Heart left ventricle (tissue), 16 donors: ENCODE measurements around the gene RHBDF2. TPM values are rescaled to one million over a fixed set of nuclear protein-coding genes. Genes with fewer than 3 reads are reported as not detected.

Experiments
- ATAC-seq, 4 donors: fragments of 200-7000 bp; cut with Tn5 transposase; one replicate each; pipeline ENCODE4 v1.9.1; 2020 to 2022; ENCODE audit warnings: moderate library complexity in 4 of 4, mild to moderate bottlenecking in 3 of 4, moderate number of reproducible peaks in 1 of 4
- DNase-seq, 5 donors: peaks; one replicate each; pipeline ENCODE4 v3.0.0-alpha.2; 2020
- H3K27ac ChIP-seq, 12 donors: fragments of 200-600 bp; sonication (generic) in 4 of 12; one replicate each; pipeline versions ENCODE4 v1.5.0 to v1.8.0; 2016 to 2022; ENCODE audit warnings: mild to moderate bottlenecking in 2 of 12
- H3K27me3 ChIP-seq, 9 donors: fragments of 200-600 bp; sonication (generic) in 2 of 9; one replicate each; pipeline versions ENCODE4 v1.5.1 to v1.8.0; 2016 to 2022; ENCODE audit warnings: mild to moderate bottlenecking in 3 of 9
- H3K36me3 ChIP-seq, 9 donors: fragments of 200-600 bp; sonication (generic) in 2 of 9; one replicate each; pipeline versions ENCODE4 v1.5.0 to v1.8.0; 2018 to 2022; ENCODE audit warnings: mild to moderate bottlenecking in 2 of 9
- H3K4me1 ChIP-seq, 12 donors: fragments of 200-600 bp; sonication (generic) in 4 of 12; one replicate each; pipeline versions ENCODE4 v1.5.0 to v1.8.0; 2016 to 2022; ENCODE audit warnings: mild to moderate bottlenecking in 3 of 12
- H3K4me3 ChIP-seq, 12 donors: fragments of 200-600 bp; sonication (generic) in 4 of 12; one replicate each; pipeline versions ENCODE4 v1.5.0 to v1.8.0; 2017 to 2022; ENCODE audit warnings: mild to moderate bottlenecking in 9 of 12, moderate library complexity in 4 of 12
- H3K9me3 ChIP-seq, 12 donors: fragments of 200-600 bp; sonication (generic) in 4 of 12; one replicate each; pipeline versions ENCODE4 v1.5.0 to v1.8.0; 2016 to 2022; ENCODE audit warnings: mild to moderate bottlenecking in 1 of 12
- POLR2A ChIP-seq, 2 donors: fragments of 450-650 bp; IDR thresholded peaks; one replicate each; pipeline ENCODE4 v1.6.1; 2017; ENCODE audit warnings: antibody characterized with exemption in 2 of 2, mild to moderate bottlenecking in 2 of 2, moderate library complexity in 2 of 2
- WGBS, 4 donors: extraction: QIAGEN DNeasy Blood & Tissue Kit in 2 of 4; methylation state at CpG; one replicate each; pipeline versions ENCODE4 v1.1.5 to v1.1.7; 2013 to 2018; 5-methylcytosine and 5-hydroxymethylcytosine counted together
- intact Hi-C, 10 donors: fragments of 100-400 bp; cut with DNase I; formaldehyde crosslinking; loops; one replicate each; pipeline versions ENCODE4 v1.11.1 to v1.14.2; 2022
- polyA plus RNA-seq, 2 donors: library from polyadenylated mRNA; stranded (reverse); fragments of 200-250 nt; gene quantifications; one replicate each; pipeline ENCODE4 v1.2.3, GENCODE V29; 2013
- total RNA-seq, 9 donors: library from RNA; depleted of rRNA in 2 of 9; stranded (reverse); fragments of >200 nt in 2 of 9; fragmentation: NEBNext Ultra II Directional in 3 of 9; extraction: Animal tissue kit (Norgen Biotek cat#: 25700) in 3 of 9; gene quantifications; one replicate each; pipeline versions ENCODE4 v1.1.0 to v1.2.4, GENCODE V29; 2016 to 2023
- TF ChIP-seq, protein P1 (sequence below), 12 donors: fragments of 200-600 bp; sonication (generic) in 4 of 12; IDR thresholded peaks; one replicate each; pipeline versions ENCODE4 v1.5.0 to v1.8.0; 2018 to 2022; ENCODE audit warnings: antibody characterized with exemption in 12 of 12, mild to moderate bottlenecking in 5 of 12
- donor health status: ischemic (EF 13 %, LVEDD 7.1; RV severe dilation, severe dysfunction).
- donor health status: healthy with polysubstance abuse.
- donor health status: DM: no; HTN: yes; CAD: no.
- donor health status: DM: no; HTN: no; CAD: no.
- donor health status: ischemic (EF 25% LVEDD 6.9; RV normal size, moderate dysfunction).
- donor health status: ischemic (EF 25% LVEDD 5.7; RV mildly dilated, moderate dysfunction).
- donor health status: healthy.
- donor health status: DM: yes; HTN: yes; CAD: no.
- donor health status: ischemic (EF 35%, LVEDD 5.7; RV mildly dilated, moderate dysfunction).
- donor health status: nonischemic (EF 11% LVEDD 7.7; RV severe dilation, severe dysfunction).
- donor health status: DM: yes; HTN: yes; CAD: no.
- donor health status: PGD.
- donor health status: ischemic (EF 29% LVEDD 5.4; RV normal size, mild dysfunction).
- donor health status: nonischemic (EF 23%, LVEDD 6.1; RV moderate dilation, normal function).

Gene RHBDF2
- total and polyA plus RNA-seq, 11 donors, result 6.3 to 49.4 (median 14.1) TPM

DNA sequence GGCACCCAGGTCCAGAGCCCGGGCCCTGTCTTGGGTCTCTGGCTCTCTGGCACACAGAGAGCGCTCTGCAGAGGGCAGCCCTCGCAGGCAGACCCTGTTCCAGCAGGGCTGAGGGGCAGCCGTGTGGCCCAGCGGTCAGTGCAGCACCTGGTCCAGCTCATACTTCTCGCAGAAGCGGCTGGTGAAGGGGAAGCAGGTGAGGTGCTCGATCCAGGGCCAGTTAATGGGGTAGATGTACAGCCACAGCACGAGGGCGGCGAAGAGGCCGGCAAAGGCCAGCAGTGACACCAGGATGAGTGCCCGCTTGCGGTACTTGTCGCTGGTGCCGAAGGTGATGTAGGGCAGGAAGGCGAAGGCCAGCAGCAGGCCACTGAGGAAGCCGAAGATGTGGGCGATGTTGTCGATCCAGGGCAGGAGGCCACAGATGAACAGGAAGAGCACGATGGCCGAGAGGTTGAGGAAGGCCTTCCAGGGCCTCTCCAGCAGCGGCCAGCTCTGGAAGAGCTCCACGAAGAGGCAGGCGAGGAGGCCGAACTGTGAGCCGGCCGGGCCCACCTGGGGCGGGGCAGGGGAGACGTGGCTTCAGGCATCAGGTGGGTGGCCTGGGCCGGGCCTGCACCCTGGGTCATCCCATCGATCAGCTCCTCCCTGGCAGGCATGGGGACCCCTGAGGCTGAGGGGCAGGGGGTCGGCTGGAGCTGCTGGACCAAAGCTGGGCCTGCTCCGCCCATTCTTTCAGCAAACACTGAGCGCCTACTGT, 29.5 kb downstream of the RHBDF2 start:
- DNase-seq (peak in 1 of 5 donors; percentile 58), ATAC-seq (no peak)
- Histone ChIP-seq H3K4me1 (peaks cover 0 to 9% (median 0%) of the 10 kb centered on the region in 12 donors), H3K9me3 (no peaks in the 10 kb centered on the region), H3K4me3 (no peak overlapping the region), H3K27me3 (no peaks in the 10 kb centered on the region), H3K36me3 (peaks cover 0 to 71% (median 9%) of the 10 kb centered on the region in 9 donors), H3K27ac (no peak overlapping the region)
- no peak for TF ChIP-seq POLR2A (IDR thresholded peaks at IDR 0.05)
- TF ChIP-seq, protein P1, sequence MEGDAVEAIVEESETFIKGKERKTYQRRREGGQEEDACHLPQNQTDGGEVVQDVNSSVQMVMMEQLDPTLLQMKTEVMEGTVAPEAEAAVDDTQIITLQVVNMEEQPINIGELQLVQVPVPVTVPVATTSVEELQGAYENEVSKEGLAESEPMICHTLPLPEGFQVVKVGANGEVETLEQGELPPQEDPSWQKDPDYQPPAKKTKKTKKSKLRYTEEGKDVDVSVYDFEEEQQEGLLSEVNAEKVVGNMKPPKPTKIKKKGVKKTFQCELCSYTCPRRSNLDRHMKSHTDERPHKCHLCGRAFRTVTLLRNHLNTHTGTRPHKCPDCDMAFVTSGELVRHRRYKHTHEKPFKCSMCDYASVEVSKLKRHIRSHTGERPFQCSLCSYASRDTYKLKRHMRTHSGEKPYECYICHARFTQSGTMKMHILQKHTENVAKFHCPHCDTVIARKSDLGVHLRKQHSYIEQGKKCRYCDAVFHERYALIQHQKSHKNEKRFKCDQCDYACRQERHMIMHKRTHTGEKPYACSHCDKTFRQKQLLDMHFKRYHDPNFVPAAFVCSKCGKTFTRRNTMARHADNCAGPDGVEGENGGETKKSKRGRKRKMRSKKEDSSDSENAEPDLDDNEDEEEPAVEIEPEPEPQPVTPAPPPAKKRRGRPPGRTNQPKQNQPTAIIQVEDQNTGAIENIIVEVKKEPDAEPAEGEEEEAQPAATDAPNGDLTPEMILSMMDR (IDR thresholded peaks at IDR 0.05), result no peak
- intact Hi-C loops, result no loop called here
- 91 to 95% (median 93%) methylated on average over 34 to 35 of the region's 35 CpGs for WGBS, 4 donors

GRCh38 chr17:76469991-76470739, 31.1 kb downstream of the RHBDF2 start:
- TF ChIP-seq POLR2A (IDR thresholded peaks at IDR 0.05), result no peak
- TF ChIP-seq, protein P1 (IDR thresholded peaks at IDR 0.05), result no peak
- Histone ChIP-seq H3K36me3 (peaks cover 0 to 56% (median 9%) of the 10 kb centered on the region in 9 donors), H3K9me3 (no peaks in the 10 kb centered on the region), H3K27ac (no peak overlapping the region), H3K27me3 (no peaks in the 10 kb centered on the region), H3K4me1 (peaks cover 0 to 12% (median 2%) of the 10 kb centered on the region in 12 donors), H3K4me3 (no peak overlapping the region)
- intact Hi-C loops, result loop anchor here in 1 of 10 donors (5.0 kb wide), 1 partner anchor 77 kb away; no protein-coding TSS in a partner anchor
- peak in 1 of 5 donors; percentile 53 for DNase-seq
- WGBS, 4 donors, result 73 to 85% (median 81%) methylated on average over 7 to 13 of the region's 13 CpGs
- ATAC-seq, result peak in 3 of 4 donors; percentile 6 to 37 (median 23)

DNA sequence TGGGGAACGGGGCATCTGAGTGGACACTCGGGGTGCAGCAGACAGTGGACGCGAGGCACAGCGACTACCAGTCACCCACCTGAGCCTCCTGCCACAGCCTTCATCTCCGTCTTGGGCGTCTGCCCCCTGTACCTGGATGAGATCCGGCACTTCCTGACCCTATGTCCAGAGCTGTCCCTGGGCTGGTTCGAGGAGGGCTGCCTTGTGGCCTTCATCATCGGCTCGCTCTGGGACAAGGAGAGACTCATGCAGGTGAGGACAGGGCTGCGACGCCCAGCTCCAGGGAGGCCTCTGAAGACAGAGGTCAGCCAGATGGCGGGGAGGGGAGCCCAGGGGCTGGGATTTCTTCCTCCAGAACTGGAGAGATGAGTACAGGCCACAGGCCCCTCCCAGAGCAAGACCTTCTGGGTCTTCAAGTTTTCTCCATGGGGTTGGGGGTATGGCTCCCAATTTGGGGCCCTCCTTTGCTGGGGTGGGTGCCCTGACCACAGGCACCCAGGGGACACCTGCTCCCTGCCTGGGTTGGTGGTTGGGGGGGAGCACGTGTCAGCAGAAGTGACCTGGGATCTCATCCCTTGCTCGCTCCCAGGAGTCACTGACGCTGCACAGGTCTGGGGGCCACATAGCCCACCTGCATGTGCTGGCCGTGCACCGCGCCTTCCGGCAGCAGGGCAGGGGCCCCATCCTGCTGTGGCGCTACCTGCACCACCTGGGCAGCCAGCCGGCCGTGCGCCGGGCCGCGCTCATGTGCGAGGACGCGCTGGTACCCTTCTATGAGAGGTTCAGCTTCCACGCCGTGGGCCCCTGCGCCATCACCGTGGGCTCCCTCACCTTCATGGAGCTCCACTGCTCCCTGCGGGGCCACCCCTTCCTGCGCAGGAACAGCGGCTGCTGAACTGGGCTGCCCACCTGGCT, 31.9 kb downstream of the RHBDF2 start:
- peak in 1 of 5 donors; percentile 54 for DNase-seq
- no peaks in the 10 kb centered on the region for H3K9me3 ChIP-seq
- H3K4me3 ChIP-seq, result no peak overlapping the region
- no peaks in the 10 kb centered on the region for H3K27me3 ChIP-seq
- H3K4me1 ChIP-seq, result peaks cover 0 to 12% (median 2%) of the 10 kb centered on the region in 12 donors
- TF ChIP-seq, protein P1 (IDR thresholded peaks at IDR 0.05), result no peak
- no peak for TF ChIP-seq POLR2A (IDR thresholded peaks at IDR 0.05)
- ATAC-seq, result no peak
- intact Hi-C loops, result loop anchor here in 1 of 10 donors (5.0 kb wide), 1 partner anchor 78 kb away; no protein-coding TSS in a partner anchor
- peaks cover 0 to 48% (median 9%) of the 10 kb centered on the region in 9 donors for H3K36me3 ChIP-seq
- WGBS, 4 donors, result 93 to 94% (median 94%) methylated on average over 24 to 38 of the region's 38 CpGs
- H3K27ac ChIP-seq, result no peak overlapping the region
